GDM1 (cell line): Measurements from ENCODE around the gene KDM4E.

Experiments used
- DNase-seq: peaks from one replicate; lab custom pipeline; 2025; lab: John Stamatoyannopoulos, UW

Gene KDM4E

DNA sequence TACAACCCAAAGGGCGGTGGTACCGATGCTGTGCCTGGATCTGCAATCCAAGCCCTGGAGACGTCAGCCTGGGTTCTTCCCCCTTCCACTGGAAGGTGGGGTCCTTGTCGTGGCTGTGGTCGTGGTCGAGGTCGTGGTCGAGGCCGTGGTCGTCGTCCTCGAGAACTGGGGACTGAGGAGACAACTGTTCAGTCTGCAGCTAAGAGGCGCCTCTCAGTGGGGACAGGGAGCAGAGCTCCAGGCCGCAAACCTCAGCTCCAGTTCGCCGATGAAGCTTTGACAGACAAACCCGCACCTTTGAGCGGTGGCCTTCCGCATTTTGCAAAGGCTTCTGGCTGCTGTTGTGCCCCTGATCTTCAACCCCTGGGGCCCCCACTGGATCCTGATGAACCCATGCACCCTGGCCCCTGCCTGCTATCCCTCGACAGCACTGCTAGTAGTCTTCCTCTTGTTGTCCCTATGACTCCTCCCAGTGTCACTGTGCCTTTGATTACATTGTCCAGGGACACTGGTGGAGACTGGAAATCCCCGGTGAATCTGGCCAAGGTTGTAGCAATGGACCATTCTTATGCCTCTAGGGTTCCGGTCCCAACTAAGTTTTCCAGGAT is 25.6 kb downstream of the KDM4E start:
- no peak for DNase-seq

DNA sequence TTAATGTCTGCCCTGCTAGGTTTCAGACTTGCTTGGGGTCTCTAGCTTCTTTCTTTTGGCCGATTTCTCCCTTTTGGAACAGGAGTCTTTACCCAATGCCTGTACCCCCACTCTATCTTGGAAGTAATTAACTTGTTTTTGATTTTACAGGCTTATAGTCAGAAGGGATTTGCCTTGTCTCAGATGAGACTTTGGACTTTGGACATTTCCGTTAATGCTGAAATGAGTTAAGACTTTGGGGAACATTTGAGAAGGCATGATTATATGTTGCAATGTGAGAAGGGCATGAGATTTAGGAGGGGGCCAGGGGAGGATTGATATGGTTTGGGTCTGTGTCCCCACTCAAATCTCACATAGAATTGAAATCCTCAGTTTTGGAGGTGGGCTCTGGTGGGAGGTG is 29.3 kb downstream of the KDM4E start:
- DNase-seq: no peak

DNA sequence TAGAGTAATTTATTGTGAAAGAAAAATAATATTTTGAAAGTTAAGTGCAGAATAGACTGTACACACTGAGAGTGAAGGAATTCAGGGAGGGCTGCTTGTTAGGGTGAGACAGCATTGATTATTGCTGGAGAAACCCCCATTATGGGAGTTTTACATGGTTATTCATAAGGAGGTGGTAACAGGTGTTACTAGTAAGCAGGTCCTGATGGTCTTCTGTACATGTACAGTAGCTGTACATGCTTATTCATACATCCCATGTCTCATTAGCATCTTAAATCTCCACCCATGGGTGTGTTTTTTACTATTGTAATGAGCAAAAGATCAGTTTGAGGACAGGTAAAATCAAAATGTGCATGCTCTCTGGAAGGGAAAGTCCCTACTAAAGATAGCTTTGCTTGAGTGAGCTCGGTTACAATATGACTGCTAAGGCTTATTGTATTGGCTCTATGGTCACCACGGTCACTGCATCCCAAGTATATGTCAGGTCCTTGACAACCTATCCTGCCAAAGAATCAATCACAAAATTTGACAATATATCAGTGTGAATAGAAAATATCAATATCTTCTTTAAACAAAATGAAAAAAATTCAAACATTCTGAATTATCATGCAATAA is 30.3 kb downstream of the KDM4E start:
- no peak for DNase-seq

DNA sequence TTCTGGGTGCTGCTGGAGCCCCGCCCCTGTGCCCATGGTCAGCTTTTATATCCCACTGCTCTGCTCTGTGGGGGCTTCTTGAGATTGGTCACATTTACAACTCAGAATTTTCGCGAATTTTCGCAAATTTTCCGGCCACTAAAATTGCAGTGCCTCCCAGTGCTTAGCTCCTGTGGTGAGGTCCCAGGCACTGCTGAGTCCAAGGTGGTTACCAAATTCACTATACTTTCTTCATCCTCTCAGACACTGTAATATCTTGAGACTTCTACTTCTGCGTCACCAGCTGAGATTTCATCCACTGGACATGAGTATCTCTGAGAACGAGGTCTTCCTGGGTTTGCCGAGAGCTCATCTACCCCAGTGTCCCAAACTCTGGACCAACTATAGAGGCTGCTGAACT is 32.9 kb downstream of the KDM4E start:
- no peak for DNase-seq

DNA sequence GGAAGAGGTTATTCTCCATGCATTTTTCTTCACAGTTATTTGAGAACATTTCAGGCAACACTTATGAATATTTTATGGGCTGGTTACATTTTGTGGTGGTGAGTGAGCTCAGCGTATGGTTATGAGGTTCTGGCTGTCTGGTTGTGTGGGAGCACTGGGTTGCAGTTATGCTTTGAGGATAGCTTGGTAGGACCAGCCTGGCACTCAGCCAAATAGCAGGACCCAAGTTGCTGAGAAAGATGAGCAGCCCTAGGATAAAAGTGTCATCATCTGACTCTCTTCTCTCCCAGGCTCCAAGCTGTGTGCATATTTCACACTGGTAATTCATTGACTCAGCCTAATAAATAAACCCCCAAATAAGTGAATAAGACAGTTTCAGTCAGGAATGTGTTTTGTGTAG is 33.6 kb downstream of the KDM4E start:
- no peak for DNase-seq

DNA sequence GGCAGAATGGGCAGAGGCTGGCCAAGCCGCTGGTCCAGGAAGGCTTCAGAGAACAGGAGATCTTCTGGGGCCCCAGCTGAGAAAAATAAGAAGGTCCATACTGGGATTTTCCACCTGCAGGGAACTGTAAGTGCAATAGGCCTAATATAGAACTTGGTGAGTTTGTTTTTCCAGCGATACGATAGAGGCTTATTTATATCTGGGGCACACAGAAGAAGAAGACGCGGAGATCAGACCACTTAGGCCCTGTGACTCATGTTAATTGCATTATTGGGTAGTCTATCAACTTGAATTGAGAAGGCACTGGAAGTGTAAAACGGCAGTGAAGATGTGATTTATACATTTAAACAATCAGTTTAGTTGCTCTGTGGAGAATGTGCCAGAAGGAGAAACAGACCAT is 34.0 kb downstream of the KDM4E start:
- no peak for DNase-seq

DNA sequence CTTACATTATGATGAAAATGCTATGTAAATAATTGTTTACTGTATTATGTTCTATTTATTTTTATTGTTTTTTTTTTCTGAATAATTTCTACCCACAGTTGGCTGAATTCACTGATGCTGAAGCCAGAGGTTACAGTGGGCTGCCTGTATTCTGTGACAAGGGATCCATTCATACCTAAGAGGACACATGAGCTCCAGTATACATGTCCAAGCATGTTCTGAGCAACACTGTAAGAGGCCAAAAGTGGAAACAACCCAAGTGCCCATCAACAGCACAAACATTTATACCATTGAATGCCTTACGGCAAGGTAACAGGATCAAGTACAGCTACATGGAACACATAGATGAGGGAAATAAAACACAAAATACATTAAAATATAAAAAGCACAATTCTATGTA is 40.3 kb downstream of the KDM4E start:
- no peak for DNase-seq

DNA sequence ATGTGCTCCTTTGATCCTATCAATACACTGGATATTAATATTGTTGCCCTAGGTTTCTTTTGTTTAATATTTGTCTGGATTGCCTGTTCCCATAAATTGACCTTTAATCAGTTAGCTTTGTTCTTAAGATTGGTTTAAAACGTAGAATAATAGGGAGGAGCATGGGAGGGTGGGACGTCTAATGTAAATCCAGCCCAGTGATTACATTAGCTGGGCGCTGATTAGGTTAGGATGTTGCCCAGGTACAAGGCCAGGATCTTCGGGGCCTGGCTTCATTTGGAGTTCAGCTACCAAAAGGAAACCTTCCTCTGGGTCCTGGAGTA is 41.6 kb downstream of the KDM4E start, which contains the start of gene SRSF8:
Gene SRSF8, plus strand, starts transcription at position 204 of the 323 bp plus-strand sequence. CDS start 308 bp downstream, outside the sequence.
- DNase-seq: no peak

DNA sequence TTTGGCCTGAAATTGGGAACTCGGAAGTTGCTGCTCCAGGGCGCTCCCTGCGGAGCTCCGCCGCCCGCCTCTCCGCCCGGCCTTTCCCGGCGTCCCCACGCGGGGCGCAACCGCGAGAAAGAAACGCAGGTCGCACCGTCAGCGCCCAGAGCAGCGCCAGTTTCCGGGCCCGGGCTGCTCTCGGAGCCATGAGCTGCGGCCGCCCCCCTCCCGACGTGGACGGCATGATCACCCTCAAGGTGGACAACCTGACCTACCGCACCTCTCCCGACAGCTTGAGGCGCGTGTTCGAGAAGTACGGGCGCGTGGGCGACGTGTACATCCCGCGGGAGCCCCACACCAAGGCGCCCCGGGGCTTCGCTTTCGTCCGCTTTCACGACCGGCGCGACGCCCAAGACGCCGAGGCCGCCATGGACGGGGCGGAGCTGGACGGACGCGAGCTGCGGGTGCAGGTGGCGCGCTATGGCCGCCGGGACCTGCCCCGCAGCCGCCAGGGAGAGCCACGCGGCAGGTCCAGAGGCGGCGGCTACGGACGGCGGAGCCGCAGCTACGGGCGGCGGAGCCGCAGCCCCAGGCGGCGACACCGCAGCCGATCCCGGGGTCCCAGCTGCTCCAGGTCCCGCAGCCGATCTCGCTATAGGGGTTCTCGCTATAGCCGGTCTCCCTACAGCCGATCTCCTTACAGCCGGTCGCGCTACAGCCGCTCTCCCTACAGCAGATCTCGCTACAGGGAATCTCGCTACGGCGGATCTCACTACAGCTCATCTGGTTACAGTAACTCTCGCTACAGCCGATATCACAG is 42.2 kb downstream of the KDM4E start:
- peak; percentile 59 for DNase-seq

DNA sequence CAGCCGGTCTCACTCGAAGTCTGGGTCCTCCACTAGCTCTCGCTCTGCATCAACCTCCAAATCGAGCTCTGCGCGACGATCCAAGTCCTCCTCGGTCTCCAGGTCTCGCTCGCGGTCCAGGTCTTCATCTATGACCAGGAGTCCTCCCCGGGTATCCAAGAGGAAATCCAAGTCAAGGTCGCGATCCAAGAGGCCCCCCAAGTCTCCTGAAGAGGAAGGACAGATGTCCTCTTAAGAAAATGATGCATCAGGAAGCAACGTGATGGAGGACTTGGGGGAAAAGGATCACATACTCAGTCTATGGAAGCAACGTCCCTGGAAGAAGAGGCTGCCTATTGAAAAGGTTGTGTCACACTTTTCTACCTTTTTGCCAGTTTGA is 42.8 kb downstream of the KDM4E start:
- no peak for DNase-seq

DNA sequence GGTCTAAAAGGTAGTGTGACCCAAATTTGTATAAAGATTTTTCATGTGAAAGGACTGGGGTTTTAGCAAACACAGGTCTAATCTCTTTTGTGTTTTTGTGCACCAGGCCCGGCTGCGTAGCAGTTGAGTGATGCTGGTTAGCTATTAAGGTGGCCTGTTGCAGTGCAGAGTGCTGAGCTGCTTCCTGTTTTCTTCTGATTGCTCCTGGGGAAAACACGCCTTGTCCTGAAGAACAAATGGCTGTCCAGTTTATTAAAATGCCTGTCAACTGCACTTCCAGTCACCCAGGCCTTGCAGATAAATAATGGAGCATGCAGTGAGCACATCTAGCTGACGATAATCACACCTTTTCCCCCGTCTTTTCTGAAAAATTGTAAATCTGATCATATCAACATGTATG is 43.5 kb downstream of the KDM4E start:
- peak; percentile 79 for DNase-seq

DNA sequence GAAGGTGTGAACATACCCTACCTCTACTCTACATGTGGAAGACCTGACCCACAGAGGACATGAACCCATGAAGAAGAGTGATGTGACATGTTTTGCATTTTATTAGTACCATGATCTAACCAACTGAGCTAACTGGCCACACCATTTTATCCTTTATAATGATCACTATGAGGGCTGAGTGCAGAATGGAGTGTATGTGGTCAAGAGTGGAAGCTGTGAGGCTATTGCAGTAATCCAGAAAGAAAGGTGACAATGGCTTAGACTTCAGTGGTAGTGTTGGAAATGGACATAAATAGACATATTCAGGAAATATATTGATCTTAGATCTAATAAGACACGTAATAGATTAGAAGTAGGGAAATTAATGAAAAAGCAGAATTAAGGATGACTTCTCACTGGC is 45.4 kb downstream of the KDM4E start:
- DNase-seq: no peak

DNA sequence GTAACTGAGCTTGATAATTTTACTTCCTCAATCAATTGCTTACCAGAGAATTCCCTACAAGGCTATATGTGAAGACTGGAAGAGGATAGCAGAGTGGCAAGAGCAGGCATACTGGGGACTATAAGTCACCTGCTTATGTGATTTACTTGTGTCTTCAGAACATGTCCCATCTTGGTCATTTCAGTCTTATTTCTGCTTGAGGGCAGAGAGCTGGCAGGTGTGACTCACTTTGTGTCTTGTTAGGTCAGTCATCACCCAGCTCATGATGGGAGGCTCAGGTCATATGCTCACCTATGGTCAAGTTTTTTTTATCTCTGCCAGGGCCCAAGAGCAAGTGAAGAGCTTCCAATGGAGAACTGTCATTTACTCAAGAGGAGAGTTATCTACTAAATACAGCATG is 47.9 kb downstream of the KDM4E start:
- DNase-seq: no peak

DNA sequence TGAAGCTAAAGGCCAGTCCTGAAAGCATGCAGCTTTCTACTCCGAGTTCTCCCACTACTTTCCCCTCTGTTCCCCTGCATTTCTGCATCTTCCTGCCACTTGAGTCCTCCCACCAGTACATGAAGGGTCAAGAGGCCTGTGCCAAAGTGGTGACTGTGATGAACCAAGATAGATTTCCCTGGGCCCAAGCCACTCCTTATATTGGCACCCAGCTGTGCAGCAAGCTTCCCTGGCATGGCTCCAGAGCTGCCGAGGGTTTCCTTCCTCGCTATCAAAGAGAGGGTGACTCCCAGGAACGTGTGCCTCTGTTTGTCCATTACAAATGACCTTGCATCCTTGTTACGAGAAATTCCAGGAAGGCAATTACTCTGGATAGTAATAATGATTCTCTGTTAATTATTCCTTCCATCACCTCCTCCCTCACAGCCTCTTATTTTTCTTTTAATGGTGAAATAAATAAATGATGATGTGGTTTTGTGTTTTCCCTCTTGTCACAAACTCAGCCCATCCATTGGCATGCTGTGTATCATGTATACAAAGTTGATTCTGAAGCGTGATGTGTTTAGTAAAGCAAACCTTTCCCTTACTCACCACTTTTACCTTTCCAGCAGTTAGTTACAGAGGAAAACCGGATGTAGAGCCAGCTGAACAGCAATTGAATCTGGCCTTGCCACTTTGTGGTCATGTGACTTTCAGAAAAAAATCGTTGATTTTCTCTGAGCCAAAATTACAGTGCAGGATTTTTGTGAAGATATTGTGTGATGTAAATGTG is 49.9 kb downstream of the KDM4E start:
- no peak for DNase-seq

DNA sequence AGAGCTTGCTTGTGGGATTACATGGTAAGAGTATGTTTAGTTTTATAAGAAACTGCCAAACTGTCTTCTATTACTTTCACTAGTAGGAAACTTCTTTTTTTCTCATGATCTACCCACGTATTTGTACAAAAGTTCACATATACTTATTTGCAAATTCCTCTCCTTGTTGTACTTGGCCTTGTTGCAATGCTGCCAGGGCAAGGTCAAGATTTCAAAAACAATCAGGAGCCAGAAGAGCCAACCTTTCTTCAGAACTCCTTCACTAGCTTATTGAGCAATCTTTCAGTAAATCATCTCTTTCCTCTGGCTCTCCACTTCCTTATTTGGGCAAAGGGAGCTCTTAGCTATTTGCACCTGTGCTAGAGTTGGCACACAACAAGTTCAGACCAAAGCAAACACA is 51.4 kb downstream of the KDM4E start:
- no peak for DNase-seq

DNA sequence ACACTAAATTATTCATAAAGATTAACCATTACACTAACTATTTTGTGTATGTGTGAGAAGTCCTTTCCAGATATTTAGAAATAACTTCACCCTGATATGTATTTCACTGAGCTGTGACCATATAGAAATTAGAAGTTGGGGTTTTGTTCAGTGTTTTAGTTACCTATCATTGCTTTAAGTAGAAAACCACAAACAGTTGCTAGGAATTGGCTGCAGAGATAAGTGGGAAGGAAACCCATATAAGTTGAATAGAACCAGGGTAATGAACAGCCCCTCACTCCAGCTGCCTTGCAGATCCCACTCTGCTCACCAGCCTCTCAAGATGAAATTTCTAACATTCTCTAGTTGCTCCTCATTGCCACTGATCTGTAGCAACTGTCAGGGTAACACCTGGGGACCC is 51.9 kb downstream of the KDM4E start:
- no peak for DNase-seq
